SK-N-SH treated with all-trans-retinoic acid at 6 μM for 48 hours (cell line): ENCODE data around the gene ERAL1.

Experiments used
- CSRNP3 ChIP-seq: fragments of 250-450 bp; sonication (Bioruptor Pico); IDR thresholded peaks from 2 replicates; pipeline ENCODE4 v1.5.1; 2021; ENCODE audit warnings: mild to moderate bottlenecking, moderate library complexity
- PATZ1 ChIP-seq: fragments of 250-450 bp; sonication (Bioruptor Pico); IDR thresholded peaks from 2 replicates; pipeline ENCODE4 v1.8.0; 2020; ENCODE audit warnings: mild to moderate bottlenecking, moderate library complexity, borderline replicate concordance
- POU6F1 ChIP-seq: fragments of 250-450 bp; sonication (Bioruptor Pico); IDR thresholded peaks from 2 replicates; pipeline ENCODE4 v1.8.0; 2021; ENCODE audit warnings: low read depth, mild to moderate bottlenecking, moderate library complexity, borderline replicate concordance

DNA sequence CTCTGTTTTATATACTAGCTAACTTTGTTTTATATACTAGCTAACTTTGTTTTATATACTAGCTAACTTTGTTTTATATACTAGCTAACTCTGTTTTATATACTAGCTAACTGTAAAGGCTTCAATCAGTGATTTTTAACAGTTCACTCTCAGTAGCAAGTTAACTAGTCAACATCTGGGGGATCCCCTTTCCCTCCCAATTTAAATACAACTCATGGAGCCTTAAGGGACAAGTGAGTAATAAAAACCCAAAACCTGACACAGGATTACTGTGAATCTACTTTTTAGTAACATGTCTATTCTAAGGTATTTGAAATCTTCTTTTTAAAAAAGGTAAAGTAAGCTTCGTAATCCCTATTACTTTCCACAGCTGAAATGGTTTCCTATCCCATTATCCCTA is 44.4 kb upstream of the ERAL1 start:
- TF ChIP-seq PATZ1 (CRISPR knock-in tag) (no peak), CSRNP3 (CRISPR knock-in tag) (no peak), POU6F1 (CRISPR knock-in tag) (no peak)
